Hepatocyte (in vitro differentiated cells): ENCODE results near the gene VASH2. TPM values are rescaled to one million over a fixed set of nuclear protein-coding genes. Genes with fewer than 3 reads are reported as not detected.

Source experiments
- DNase-seq: peaks from one replicate; pipeline ENCODE4 v3.0.0-alpha.2; 2016; ENCODE audit warnings: low spot score
- H2AFZ ChIP-seq: fragments of 200-600 bp; sonication (generic); 2 replicates; pipeline ENCODE4 v1.6.0; 2016; ENCODE audit warnings: antibody characterized with exemption, mild to moderate bottlenecking
- H3K27ac ChIP-seq: fragments of 200-600 bp; sonication (generic); 2 replicates; pipeline ENCODE4 v1.5.1; 2016; ENCODE audit warnings: mild to moderate bottlenecking
- H3K27me3 ChIP-seq: fragments of 200-600 bp; sonication (generic); 2 replicates; pipeline ENCODE4 v1.6.1; 2016
- H3K36me3 ChIP-seq: fragments of 200-600 bp; sonication (generic); replicated peaks from 2 replicates; pipeline ENCODE4 v1.5.1; 2016; ENCODE audit warnings: low read depth; ENCODE audit not compliant: insufficient read depth
- H3K4me1 ChIP-seq: fragments of 200-600 bp; sonication (generic); 2 replicates; pipeline ENCODE4 v1.5.1; 2016; ENCODE audit warnings: mild to moderate bottlenecking, moderate library complexity; ENCODE audit not compliant: insufficient read depth
- H3K4me2 ChIP-seq: fragments of 200-600 bp; sonication (generic); 2 replicates; pipeline ENCODE4 v1.6.0; 2016
- H3K4me3 ChIP-seq: fragments of 200-600 bp; sonication (generic); 2 replicates; pipeline ENCODE4 v1.5.1; 2016; ENCODE audit warnings: mild to moderate bottlenecking
- H3K79me2 ChIP-seq: fragments of 200-600 bp; sonication (generic); 2 replicates; pipeline ENCODE4 v1.6.0; 2017; ENCODE audit warnings: mild to moderate bottlenecking
- H3K9me2 ChIP-seq: fragments of 200-600 bp; sonication (generic); replicated peaks from 2 replicates; pipeline ENCODE4 v1.6.0; 2017; ENCODE audit warnings: mild to moderate bottlenecking; ENCODE audit not compliant: insufficient read depth
- H3K9me3 ChIP-seq: fragments of 200-600 bp; sonication (generic); 2 replicates; pipeline ENCODE4 v1.5.1; 2016; ENCODE audit warnings: low read depth, mild to moderate bottlenecking
- H4K20me1 ChIP-seq: fragments of 200-600 bp; sonication (generic); 2 replicates; pipeline ENCODE4 v1.6.0; 2016; ENCODE audit warnings: mild to moderate bottlenecking; ENCODE audit not compliant: insufficient read depth, poor library complexity, severe bottlenecking
- EZH2 ChIP-seq: fragments of 200-600 bp; sonication (generic); IDR thresholded peaks from 2 replicates; pipeline ENCODE4 v1.6.1; 2016; ENCODE audit warnings: antibody characterized with exemption, mild to moderate bottlenecking, borderline replicate concordance
- EZH2phosphoT487 ChIP-seq: fragments of 200-600 bp; sonication (generic); IDR thresholded peaks from one replicate; pipeline ENCODE4 v1.6.1; 2018; ENCODE audit warnings: antibody characterized with exemption, mild to moderate bottlenecking, low read depth, moderate library complexity; ENCODE audit not compliant: unreplicated experiment, severe bottlenecking
- WGBS: methylation state at CpG from one replicate; pipeline ENCODE4 v1.1.6; 2016; ENCODE audit warnings: low lambda C conversion rate; ENCODE audit errors: missing lambda C conversion rate; 5-methylcytosine and 5-hydroxymethylcytosine counted together
- polyA plus RNA-seq: library from polyadenylated mRNA; unstranded; fragments of >200 nt; fragmentation: Nextera tagmentation; extraction: Ambion mirVana; gene quantifications from 2 replicates; pipeline ENCODE4 v1.2.1, GENCODE V29; 2016
- total RNA-seq: library from RNA; depleted of rRNA; stranded (reverse); fragments of >200 nt; gene quantifications from 2 replicates; pipeline ENCODE4 v1.2.3, GENCODE V29; 2014
- TF ChIP-seq, protein P1 (sequence below): fragments of 200-600 bp; sonication (generic); IDR thresholded peaks from 2 replicates; pipeline ENCODE4 v1.5.1; 2016; ENCODE audit warnings: antibody characterized with exemption, mild to moderate bottlenecking; ENCODE audit not compliant: poor library complexity

The VASH2 gene
- total and polyA plus RNA-seq, 2 experiments from 2014 or later, result 3.0 to 3.6 TPM

DNA sequence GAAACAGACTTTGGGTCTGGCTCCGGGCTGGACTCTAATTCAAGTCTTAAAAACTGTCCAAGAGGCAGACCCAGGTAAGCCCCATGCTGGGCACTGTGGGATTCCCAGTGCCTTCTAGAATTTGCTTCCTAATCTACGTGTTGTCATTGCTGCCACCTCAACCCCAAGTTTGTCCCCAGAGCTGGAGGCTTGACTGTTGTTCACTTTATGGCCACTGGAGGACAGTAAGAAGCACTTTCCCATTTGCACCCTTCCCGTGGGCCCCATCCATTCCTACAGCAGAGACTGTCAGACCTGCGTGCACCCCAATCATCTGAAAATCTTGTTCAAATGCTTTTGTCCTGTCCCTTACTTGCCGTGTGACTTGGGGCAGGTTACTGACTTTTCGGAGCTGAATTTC, 29.4 kb upstream of the VASH2 start:
- Histone ChIP-seq H3K27me3 (no peaks in the 10 kb centered on the region), H3K9me3 (no peaks in the 10 kb centered on the region), H2AFZ (no peak overlapping the region), H4K20me1 (no peaks in the 10 kb centered on the region), H3K4me1 (no peaks in the 10 kb centered on the region), H3K79me2 (no peaks in the 10 kb centered on the region), H3K4me3 (no peak overlapping the region), H3K4me2 (no peak overlapping the region), H3K9me2 (no peaks in the 10 kb centered on the region), H3K36me3 (no peaks in the 10 kb centered on the region), H3K27ac (no peak overlapping the region)
- TF ChIP-seq EZH2phosphoT487, result no peak
- TF ChIP-seq, protein P1, sequence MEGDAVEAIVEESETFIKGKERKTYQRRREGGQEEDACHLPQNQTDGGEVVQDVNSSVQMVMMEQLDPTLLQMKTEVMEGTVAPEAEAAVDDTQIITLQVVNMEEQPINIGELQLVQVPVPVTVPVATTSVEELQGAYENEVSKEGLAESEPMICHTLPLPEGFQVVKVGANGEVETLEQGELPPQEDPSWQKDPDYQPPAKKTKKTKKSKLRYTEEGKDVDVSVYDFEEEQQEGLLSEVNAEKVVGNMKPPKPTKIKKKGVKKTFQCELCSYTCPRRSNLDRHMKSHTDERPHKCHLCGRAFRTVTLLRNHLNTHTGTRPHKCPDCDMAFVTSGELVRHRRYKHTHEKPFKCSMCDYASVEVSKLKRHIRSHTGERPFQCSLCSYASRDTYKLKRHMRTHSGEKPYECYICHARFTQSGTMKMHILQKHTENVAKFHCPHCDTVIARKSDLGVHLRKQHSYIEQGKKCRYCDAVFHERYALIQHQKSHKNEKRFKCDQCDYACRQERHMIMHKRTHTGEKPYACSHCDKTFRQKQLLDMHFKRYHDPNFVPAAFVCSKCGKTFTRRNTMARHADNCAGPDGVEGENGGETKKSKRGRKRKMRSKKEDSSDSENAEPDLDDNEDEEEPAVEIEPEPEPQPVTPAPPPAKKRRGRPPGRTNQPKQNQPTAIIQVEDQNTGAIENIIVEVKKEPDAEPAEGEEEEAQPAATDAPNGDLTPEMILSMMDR, result peak; percentile 13
- TF ChIP-seq EZH2, result no peak
- no peak for DNase-seq
- WGBS, result 78% methylated on average over 6 of the region's 6 CpGs

DNA sequence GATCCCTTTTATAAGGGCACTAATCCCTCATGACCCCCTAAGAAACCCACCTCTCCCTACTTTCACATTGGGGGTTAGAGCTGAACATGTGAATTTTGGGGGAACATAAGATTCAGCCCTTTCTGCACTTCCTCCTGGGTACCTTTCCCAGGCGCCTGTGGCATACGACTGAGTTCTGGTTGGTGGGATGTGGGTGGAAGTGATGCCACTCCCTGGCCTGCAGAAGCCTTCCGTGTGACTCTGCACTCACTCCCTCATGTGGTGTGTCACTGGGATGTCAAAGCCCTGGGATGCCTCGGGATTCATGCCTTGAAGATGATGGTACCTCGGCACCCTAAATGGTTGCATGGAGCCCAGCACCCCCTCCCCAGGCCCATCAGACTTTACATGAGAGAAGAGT, 28.3 kb upstream of the VASH2 start:
- H3K27ac ChIP-seq, result no peak overlapping the region
- TF ChIP-seq, protein P1, result no peak
- TF ChIP-seq EZH2 (no peak), EZH2phosphoT487 (no peak)

DNA sequence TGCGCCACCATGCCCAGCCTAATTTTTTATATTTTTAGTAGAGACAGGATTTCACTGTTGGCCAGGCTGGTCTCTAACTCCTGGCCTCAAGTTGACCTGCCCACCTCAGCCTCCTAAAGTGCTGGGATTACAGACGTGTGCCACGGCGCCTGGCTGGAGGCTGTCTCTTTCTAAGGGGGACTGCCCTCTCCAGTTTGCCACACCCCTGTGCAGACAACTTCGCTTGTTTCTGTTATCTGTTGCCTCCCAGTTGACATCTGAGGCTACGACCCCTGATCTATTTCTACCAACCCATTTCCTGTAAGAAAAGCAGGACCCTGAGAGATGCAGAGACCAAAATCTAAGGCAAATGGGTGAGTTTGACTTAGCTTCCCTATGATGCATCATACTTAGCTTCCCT, 24.0 kb upstream of the VASH2 start:
- no peaks in the 10 kb centered on the region for H3K79me2 ChIP-seq
- H3K9me3 ChIP-seq, result no peaks in the 10 kb centered on the region
- TF ChIP-seq, protein P1, result no peak
- TF ChIP-seq EZH2phosphoT487, result no peak
- no peak for TF ChIP-seq EZH2
- H2AFZ ChIP-seq, result no peak overlapping the region
- DNase-seq, result no peak
- no peaks in the 10 kb centered on the region for H3K4me1 ChIP-seq
- no peak overlapping the region for H3K27ac ChIP-seq
- no peak overlapping the region for H3K4me3 ChIP-seq
- H3K36me3 ChIP-seq, result no peaks in the 10 kb centered on the region
- no peaks in the 10 kb centered on the region for H3K27me3 ChIP-seq
- no peaks in the 10 kb centered on the region for H3K9me2 ChIP-seq
- WGBS, result 86% methylated on average over 6 of the region's 6 CpGs
- no peak overlapping the region for H3K4me2 ChIP-seq
- H4K20me1 ChIP-seq, result no peaks in the 10 kb centered on the region

More for the DNA sequence above, 28.3 kb upstream of the VASH2 start:
- DNase-seq, result no peak
- no peak overlapping the region for H3K4me3 ChIP-seq
- no peaks in the 10 kb centered on the region for H3K9me2 ChIP-seq
- no peaks in the 10 kb centered on the region for H3K79me2 ChIP-seq
- no peak overlapping the region for H2AFZ ChIP-seq
- no peaks in the 10 kb centered on the region for H3K9me3 ChIP-seq
- no peaks in the 10 kb centered on the region for H4K20me1 ChIP-seq
- H3K4me1 ChIP-seq, result no peaks in the 10 kb centered on the region
- no peaks in the 10 kb centered on the region for H3K36me3 ChIP-seq
- no peaks in the 10 kb centered on the region for H3K27me3 ChIP-seq
- no peak overlapping the region for H3K4me2 ChIP-seq
- 87% methylated on average over 5 of the region's 5 CpGs for WGBS
